ENCODE results near the gene TMEM163.
"Not testable (repeated sequence)": the region's sequence is repeated elsewhere in the genome, so short reads cannot be mapped to it uniquely, and the experiment has no call there.

TMEM163 gene

DNA sequence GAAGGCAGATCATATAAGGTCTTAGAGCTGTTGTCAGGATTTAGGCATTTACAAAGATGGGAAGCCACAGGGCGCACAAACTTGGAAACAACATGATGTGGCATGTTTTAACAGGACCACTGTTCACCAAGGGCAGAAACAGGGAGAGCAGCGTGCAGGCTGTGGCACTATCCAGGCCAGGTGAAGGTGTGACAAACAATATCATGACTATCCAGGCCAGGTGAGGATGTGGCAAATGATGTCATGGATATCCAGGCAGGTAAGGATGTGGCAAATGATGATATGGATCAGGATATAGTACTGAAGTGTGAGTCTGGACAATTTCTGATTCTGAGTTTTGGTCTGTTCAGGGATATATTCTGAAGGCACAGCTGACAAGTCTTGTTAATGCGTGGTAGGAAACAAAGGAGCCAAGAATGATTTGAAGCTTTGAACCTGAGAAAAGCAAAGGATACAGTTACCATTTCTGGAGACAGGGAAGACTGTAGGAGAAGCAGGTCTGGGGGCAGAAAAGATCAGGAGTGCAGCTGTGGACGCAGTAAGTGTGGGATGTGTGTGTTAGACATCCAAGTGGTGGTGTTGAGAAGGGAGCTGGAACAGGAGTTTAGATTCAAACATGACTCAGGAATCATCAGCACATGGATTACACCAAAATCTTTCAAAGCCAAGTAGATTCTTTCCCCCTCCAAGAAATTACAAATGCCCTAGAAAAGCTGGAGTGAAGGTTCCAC, 205.9 kb downstream of the TMEM163 start:
- no peak for FAIRE-seq

- FAIRE-seq = no peak
Measured at GRCh38 chr2:134508391-134508790, 210.4 kb downstream of the TMEM163 start.

DNA sequence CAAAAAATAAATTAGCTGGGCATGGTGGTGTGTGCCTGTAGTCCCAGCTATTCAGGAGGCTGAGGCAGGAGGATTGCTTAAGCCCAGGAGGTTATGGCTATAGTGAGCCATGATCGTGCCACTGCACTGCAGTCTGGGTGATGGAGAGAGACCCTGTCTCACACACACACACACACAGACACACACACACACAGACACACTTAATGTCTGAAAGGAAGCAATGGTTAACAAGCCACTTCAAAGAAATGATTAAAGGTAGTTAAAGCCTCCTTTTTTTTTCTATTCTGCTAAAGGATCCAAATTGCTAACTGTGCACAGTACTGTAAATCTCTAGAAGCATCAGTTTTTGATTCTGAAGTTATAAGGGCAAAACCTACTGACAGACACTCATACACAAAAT, 211.1 kb downstream of the TMEM163 start:
- FAIRE-seq = no peak

GRCh38 chr2:134507159-134507558, 211.6 kb downstream of the TMEM163 start:
- not testable (repeated sequence) for FAIRE-seq

DNA sequence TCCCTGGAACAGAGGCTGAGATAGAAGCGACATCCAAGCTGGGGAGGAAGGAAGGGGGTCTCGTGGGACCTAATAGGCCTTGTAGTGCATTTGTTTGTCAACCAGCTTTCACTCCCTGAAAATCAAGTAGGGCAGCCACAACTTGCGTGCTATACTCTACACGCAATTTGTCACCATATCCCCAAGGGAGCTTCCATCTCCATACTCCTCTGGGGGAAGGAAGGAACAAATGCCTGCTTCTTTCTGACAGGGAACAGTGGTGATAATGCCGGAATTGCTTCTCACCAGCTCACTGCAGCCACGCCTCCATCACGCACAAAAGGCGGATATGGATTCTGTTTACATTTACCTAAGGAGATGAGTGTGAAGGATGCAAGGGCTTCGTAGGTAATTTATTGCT, 213.4 kb downstream of the TMEM163 start:
- FAIRE-seq = no peak

GRCh38 chr2:134504586-134505336, 214.0 kb downstream of the TMEM163 start:
- FAIRE-seq = no peak

DNA sequence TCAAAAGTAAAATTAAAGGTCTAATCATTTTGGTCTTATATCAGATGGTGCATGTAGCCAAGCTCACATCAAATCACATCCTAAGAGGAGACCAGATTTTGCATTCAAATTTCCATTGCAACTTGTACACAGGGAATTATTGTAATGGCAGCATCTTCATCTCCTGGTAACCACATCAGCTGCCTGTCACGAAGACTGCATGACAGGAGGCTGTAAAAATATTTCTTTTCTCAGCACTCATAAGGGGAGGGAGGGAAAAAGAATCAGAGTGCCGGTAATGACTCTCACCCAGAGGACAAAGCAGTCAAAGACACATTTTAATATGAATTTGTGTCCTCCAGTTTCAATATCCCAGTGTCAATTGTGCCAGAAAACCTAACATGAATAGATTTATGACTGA, 216.7 kb downstream of the TMEM163 start:
- no peak for FAIRE-seq

DNA sequence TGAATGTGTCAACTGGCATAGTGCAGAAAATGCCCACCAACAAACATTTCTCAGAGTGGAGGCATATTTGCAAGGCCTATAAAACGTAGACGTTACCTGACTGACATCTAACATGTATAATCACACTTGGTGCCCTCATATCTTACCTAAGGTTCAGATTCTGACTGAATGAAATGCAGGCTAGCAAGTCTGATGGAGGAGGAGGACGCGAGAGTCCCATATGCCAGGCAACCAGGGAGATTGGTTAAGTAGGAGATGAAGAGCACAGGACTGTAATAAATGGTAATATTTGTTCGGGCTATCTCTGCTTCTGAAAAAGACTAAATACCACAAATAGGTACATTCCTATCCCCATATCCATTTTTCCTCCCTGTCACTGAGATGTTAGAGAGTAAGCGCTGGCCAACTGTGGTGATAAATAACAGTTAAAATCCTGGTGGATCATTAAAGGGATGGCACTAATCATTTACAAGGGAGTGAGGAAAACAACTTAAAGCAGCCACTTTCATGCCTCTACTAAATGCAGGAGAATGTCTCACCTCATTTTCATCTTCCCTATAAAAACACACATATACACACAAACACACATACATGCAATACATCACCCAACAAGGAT, 217.2 kb downstream of the TMEM163 start:
- FAIRE-seq = no peak

DNA sequence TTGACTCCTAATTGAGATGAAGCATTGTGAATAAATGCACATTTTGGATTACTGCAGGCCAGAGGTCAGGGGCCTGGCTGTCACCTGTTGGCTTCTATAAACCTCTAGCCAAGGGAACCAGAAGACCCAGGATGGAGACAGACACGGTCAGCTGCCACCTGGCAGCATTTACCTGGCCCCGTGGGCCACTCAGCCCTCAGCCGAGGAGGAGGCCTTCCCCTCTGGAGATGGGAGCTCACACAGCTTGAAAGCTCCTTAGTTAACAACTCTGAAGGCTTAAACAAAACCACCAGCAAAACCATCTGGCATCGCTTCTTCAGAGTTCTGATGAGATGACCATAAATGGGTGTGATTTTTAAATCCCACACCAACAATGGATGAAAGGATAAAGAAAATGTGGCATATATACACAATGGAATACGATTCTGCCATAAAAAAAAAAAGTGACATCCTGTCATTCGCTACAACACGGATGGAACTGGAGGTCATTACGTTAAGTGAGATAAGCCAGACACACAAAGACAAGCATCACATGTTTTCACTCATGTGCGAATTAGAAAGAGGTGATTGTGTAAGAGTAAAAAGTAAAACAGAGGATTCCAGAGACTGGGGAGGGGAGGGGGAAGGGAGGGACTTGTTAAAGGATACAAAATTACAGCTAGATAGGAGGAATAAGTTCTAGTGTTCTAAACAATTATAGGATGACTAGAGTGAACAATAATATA, 218.4 kb downstream of the TMEM163 start:
- FAIRE-seq = no peak

DNA sequence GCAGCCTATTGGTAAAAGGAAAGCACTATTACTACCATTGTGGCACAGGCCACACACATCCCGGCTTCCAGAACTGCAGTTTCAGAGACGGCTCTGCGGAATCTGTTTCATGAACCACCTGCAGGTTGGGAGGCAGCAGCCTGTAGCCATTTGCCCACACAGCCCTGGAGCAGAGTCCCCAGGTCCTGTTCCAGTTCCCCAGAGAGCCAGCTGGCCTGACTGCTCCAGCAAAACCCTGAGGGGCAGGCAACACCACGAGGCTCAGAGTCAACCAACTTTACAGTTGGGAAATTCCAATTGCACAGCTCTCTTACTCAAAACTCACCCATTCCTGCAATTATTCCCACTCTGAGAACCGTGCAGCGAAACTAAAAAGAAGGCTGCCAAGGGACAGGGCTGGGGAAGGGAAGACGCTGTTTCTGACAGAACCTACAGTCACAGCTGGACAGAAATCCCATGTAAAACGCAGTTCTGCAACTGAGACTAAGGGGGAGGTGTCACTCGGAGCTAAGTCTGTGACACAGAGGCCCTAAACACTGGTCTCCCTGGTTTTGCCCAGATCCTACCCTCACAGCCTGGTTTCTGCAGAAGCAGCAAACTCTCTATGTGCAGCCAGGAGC, 219.4 kb downstream of the TMEM163 start:
- FAIRE-seq = no peak

- FAIRE-seq = no peak
Measured at GRCh38 chr2:134498654-134499053, 220.1 kb downstream of the TMEM163 start.

DNA sequence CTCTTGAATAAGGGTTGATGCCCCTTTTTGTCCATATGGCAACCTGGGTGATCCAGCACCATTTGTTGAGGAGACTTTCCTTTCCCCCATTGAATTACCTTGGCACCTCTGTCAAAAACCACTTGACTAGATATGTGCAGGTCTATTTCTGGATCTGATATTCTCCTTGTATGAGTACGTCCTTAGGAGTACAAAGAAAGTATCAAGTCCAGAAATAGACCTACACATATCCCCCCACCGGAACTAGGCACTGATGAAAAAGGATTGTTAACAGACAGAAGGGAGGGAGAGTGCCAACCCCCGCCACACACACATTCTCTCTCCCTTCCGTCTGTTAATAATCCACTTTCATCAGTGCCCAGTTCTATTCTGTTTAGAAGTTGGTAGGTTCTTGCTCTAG, 225.0 kb downstream of the TMEM163 start:
- FAIRE-seq = no peak

- FAIRE-seq = no peak
Measured at GRCh38 chr2:134491771-134492441, 226.9 kb downstream of the TMEM163 start.

- FAIRE-seq = no peak
Measured at GRCh38 chr2:134491022-134491421, 227.8 kb downstream of the TMEM163 start.

DNA sequence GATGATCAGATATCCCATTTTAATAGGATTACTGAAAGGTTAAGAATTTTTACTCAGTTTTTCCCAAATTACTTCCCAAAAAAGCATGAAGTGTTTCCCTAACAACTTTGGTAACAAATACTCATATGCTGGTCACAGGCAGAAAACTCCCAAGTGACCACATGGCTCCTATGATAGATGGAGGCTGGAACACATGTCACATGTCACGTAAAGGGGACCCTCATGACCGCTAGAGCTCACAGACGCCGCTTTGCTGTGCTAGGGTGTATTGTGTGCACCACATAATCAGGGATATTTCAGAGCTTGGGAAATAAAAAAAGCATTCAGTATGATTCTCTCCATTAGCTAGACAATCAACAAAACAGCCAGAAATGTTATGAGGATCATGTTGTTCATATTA, 228.2 kb downstream of the TMEM163 start:
- no peak for FAIRE-seq

GRCh38 chr2:134489732-134490384, 228.9 kb downstream of the TMEM163 start:
- FAIRE-seq = no peak

DNA sequence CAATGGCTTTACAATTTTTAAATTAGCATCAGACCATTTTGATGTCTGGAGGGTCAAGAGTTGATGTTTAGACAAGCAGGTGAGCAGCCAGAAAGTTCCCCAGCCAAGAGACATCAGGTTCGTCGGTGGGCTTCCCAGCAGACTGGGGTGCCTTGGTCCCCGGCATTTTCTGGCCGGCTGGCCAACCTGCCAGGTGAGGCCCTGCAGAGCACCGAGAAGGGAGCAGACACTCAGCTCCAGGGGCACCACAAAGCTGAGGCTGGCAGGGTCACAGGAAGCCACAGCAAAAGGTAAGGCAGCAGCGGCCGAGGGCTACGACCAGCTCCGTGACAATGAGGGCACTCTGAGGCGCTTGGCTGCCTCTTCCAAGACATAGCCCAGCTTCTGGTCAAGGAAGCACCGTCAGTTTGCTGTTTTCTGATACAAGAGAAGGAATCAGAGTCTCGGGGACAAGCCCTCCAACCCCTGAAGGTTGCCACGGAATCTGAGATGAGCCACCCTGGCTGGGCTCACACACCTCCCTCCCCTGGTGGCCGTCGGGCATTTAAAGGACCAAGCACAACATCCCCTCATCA, 235.9 kb downstream of the TMEM163 start:
- no peak for FAIRE-seq

DNA sequence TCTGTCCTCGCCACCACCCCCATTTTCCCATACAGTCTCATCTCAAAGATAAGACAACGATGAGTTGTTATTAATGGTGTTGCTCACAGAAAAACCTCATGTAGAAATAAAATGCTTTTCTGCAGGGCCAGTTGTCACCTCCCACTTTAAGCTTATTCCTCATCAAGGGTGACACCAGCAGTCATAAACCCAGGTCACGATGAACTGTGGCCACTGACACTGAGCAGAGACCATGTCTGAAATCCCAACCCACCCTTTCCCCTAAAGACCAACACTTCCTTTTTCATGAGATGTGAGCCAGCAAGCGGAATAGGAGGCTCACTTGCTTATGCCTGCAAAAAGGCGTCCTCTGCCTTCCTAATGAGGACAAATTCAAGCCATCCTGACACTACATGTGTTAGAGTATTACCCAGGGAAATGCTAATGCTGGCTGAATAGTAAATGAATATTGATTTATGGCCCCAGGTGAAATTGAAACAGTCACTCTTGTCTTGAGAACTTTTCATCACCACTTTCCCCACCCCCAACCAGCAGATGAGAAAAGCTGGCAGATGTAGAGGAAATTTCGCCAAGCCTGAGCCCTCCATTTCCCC, 236.6 kb downstream of the TMEM163 start:
- FAIRE-seq = no peak

GRCh38 chr2:134479696-134480330, 239.0 kb downstream of the TMEM163 start:
- no peak for FAIRE-seq

DNA sequence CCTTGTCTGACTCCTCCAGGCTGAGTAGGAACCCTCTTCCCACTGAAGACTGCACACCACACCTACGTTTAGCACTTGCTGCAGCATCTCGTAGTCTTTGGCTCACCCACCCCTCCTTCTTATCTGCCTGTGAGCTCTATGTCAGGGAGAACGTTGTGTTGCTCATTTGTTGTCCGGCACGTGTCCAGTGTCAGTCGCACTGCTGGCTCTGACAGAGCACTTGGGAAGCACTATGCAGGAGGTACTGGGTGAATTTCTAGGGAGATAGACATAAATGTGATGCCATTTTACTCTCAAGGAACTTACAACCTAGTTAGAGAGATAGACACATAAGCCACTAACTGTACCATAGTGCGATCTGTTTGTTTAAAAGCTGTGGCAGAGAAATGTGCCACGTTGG, 241.8 kb downstream of the TMEM163 start:
- FAIRE-seq = not testable (repeated sequence)
